Femur (tissue), 1 donor: ENCODE measurements around the gene CBFA2T3.

Source experiments
- DNase-seq: peaks from one replicate; pipeline ENCODE4 v3.0.0-alpha.2; 2017

CBFA2T3 gene

GRCh38 chr16:88886420-88886844 is 90.6 kb downstream of the CBFA2T3 start:
- DNase-seq: no peak

DNA sequence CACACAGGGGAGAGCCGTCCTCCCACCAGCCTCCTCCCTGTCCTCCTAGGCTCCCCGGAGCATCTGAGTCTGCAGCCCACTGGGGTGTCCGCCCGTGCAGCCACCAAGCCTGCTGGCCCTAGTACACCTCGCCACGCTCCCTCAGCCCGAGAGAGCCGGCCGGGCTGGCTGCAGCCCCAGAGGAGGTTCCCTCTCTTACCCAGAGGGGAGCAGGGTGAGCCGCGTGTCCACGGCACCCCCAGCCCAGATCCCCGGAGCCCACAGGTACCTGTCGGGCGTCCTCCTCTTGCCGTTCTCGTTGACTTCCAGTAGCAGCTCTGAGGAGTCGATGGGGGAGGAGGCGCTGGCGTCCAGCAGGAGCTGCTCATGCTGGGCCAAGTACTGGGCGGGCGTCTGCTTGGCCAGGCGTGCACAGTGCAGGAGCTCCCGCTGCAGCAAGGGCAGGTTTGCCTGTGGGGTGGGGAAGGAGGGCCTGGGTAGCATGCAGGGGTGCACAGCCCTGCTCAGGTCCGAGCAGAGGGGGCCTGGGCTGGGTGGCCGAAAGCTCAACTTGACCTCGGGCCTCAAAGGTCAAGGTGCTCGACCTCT is 91.2 kb downstream of the CBFA2T3 start:
- DNase-seq: no peak

DNA sequence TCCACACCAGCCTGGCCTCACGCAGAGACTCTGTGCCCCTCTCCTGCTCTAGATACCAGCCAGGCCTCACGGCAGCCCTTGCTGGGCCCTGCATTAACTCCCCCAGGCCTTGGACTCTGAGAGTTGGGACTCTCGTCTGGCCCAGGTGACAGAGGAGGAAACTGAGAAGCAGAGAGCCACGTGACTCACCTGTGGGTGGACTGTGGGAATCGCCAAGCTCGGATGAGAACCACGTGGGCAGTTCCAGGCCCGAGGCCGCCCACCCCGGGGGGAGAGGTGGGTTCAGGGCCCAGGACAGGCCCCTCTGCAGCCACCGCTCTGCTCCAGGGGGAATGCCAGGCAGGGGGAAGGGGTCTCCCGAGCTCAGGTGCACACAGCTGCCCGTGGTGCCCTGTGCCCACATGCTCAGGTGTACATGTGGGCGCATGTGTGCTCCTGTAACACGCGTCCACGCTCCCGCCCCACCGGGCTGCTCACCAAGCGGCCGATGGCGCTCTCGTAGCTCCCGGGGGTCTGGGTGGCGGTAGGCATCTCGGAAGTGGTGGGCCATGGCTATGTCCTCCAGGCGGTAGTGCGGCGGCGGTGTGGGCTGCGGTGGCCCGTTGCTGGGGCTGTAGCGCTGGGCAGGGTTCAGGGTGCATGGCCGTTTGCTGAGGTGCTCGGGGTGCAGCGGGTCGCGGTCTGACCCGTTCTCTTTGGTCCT is 92.3 kb downstream of the CBFA2T3 start:
- DNase-seq: no peak

- peak; percentile 72 for DNase-seq
Observed at GRCh38 chr16:88883946-88884345, 93.1 kb downstream of the CBFA2T3 start.

DNA sequence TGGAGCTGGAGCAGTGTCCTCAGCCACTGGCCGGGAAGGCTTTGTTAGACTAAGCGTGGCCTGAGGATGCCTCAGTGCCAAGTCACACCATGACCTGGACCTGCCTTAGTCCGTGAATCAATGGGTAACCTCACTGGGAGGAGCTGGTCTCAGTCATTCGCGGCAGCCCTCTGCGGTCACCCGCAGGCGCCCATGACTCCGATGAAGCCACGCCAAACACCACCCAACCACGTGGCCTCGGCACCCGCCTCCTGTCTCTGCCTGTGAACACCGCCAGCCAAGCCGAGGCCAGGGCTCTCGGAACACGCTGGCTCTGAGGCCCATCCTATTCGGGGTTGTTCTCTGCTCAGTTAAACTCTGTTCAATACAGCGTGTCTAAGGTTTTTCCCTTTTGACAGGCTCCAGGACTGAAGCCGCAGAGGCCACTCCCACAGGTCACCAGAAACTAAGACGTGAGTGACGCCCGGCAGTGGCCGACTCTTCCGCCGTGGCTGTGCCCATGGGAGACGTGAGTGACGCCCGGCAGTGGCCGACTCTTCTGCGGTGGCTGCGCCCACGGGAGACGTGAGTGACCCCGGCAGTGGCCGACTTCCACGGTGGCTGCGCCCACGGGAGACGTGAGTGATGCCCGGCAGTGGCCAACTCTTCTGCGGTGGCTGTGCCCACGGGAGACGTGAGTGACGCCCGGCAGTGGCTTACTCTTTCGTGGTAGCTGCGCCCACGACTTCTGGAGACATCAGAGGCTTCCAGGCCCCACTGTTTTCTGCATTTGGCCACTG is 93.7 kb downstream of the CBFA2T3 start:
- DNase-seq: no peak

GRCh38 chr16:88882358-88883030 is 94.5 kb downstream of the CBFA2T3 start:
- no peak for DNase-seq

- no peak for DNase-seq
Observed at GRCh38 chr16:88881675-88882357, 95.2 kb downstream of the CBFA2T3 start.

DNA sequence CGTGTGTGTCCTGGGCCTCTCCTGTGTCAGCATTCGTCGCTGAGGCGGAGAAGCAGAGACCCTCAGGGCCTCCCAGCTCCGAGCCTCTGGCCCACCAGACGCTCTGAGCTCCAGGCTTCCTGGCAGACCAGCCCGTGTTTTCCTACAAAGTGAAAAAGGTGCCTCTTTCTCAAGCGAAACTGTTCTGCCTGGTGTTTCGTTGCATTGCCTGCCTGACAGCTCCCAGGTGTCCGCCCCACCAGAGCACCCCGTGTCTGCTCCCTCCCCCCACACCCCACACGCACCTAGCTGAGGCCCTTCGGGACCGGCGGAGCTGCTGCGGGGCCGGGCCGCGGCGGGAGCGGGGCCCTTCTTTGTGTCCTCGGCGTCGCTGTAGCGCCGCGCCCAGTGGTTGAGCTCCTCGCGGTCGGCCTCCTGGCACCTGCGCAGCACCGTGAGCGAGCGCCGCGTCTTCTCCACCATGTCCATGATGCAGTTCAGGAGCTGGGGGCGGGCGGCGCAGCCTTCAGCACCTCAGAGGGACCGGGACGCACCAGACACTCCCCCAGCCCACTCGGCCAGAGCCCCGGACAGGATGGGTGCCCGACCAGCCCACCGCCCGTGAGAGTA is 95.9 kb downstream of the CBFA2T3 start:
- no peak for DNase-seq

- no peak for DNase-seq
Observed at GRCh38 chr16:88880226-88881006, 96.6 kb downstream of the CBFA2T3 start.

DNA sequence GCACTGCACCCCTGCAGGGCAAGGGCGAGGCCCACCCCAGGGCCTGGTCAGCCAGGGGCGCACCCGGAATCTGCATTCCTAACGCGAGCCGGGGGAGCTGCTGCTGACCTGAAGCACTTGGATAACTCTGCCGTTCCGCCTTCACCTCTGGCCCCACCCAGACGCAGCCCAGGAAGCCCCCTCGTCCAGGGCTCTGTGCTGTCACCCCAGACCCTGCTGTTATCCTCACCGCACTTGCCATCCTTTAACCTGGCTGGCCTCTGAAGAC is 97.3 kb downstream of the CBFA2T3 start:
- DNase-seq: no peak

DNA sequence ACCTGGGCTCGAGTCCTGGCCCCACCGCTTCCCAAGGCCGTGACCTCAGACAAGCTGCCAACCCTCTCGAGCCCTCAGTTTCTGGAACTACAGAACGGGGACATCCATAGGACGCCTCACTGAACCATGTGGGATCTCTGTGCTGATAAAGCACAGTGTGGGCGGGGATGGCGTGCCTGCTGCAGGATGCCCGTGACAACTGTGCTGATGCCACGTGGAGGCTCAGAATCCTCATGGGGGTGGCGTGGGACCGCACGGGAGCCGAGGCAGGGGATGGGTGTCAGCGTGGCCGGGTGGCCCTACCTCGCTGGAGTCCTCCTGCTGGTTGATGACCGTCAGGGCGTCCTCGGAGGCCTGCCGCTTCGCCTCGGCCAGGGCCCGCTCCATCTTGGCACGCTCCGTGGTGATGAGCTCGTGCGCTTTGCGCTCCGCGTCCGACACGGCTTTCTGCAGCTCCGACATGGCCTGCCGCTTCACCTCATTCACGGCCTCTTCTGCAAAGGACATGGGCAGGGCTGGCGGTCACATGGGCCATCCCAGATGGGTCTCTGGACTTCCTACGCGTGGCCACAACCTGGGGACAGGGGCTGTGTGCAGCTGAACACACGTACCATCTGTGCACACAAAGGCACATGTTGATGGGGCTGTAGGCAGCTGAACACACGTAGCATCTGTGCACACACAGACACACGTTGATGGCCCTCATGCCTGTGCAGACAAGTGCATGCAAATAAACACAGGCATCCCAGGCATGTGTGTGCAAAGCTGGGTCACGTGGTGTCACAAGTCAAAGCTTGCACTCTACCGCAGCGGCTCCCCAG is 97.8 kb downstream of the CBFA2T3 start:
- no peak for DNase-seq

GRCh38 chr16:88878356-88878755 is 98.7 kb downstream of the CBFA2T3 start:
- DNase-seq: no peak

- no peak for DNase-seq
Observed at GRCh38 chr16:88877564-88878289, 99.3 kb downstream of the CBFA2T3 start.

DNA sequence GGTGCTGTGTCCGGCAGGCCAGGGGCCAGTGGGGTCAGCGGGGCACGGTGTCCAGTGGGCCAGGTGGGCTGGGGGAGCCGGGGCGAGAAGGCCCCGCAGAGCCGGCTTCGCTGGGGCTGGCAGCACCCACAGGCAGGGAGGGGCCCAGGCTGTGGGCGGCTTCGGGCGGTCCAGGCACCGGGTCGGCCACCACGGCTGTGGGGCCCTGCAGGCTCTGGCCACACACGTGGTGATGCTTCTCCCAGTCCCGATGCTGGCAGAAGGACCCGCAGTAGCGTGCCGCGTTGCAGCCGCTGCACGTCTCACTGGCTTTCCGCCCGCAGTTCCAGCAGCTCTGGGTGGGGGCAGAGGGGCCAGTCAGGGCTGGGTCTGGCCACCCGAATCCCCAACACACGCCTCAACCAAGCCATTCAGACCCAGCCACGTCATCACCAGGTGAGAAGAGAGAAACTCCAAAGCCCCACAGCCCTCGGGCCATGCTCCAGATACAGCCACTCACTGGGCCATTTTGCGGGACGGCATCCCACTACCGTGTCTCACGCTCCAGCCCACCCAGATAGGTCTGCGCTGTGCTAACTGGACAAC is 100.0 kb downstream of the CBFA2T3 start:
- DNase-seq: no peak

DNA sequence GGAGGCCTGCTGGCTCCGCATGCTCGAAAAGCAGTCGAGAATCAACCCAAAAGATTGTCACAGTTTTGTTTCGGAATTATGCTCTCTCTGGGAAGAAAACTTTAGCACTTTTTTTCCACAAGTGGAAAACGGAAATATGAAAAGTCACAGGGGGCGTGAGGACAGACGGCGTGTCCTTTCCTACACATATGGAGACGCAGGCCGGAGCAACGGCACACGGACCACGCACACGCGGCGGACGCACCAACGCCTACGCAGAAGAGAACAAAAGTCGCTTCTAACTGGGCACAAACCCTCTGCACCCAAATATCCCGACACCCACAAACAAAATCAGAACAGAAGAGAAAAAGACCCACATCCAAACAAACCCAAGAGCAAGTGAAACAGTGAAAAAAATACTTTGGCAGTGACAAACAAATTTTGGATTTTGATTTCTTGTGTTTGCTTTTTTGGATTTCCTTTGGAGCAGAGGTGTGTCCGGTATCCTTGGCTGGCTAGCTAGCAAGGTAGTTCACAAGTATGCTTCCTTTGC is 101.2 kb downstream of the CBFA2T3 start:
- no peak for DNase-seq

GRCh38 chr16:88874938-88875599 is 101.9 kb downstream of the CBFA2T3 start:
- DNase-seq: no peak

GRCh38 chr16:88872650-88873331 is 104.2 kb downstream of the CBFA2T3 start:
- DNase-seq: no peak

DNA sequence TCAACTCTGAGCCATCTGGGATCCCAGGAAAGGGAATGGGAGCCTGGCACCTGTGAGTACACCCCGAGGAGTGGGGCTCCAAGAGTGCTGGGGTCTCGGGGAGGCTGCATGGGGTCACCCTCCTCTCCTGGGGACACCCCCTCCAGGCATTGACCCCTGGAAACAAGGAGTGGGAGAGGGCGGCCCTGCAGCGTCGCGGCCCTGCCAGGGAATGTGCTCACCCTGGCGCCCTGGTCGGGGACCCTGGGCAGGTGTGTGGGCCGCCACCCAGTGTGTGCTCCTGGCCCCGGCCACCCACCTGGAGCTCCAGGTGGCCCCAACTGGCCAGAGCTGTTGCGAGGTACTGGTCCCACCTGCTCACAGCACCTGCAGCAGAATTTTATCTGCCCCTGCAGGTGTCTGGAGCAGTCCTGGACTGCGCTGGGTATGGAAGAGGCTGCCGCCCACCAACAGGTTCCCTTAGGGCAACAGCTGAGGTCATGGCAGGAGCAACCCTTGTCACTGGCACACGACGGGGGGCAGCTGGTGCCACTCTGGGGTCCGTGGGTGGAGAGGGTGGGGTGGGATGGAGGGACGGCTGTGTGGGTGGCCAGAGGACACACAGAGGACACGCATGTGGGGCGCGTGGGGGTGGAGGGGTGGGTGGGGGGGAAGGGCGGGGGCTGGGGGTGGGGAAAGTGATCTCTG is 105.1 kb downstream of the CBFA2T3 start:
- DNase-seq: no peak
